ENCODE data around the gene ARRB2.

DNA sequence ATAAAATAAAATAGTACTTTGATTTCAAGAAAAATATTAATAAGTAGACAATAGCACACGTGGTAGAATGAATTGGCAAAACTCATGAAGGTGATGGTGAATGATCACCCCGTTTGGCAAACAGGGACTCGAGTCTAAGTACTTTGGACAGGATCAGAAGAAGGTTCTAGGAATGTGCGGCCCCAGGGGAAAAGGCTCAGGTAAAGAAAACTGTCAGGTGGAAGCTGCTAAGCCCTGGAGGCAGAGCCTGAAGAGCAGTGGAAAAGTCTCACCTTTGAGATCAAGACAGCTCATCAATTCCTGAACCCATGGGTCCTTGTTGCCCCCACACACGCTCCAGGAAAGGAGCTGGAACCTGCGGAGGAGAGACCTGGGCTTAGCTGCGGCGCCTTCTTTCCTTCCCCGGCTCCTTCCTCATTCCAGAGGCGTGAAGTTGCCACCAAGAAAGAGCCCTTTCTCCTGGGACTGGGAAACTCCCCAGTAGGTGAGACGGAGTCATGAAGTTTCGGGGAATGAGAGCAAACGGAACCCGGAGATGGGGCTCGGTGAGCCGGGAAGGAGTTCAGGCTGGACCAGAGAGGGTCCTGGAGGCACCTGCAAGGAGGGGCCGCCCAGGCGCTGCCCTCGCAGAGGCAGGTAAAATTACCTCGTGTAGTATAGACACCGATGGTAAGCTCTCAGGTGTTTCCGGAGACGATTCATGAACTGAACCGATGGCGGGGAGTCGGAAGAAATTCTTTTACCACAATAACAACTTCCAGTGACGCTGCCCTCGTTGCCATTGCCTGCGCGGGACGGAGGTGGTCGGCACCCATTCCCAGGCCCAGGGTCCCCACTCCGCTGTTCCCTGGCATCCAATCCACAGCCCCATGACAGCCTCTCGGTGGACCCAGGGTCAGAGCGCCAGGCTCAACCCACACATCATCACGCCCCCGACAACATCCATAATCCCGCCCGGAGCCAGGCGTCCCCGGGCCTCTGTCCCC is 28.0 kb downstream of the ARRB2 start:
- TF ChIP-seq GATA2 (IDR thresholded peaks at IDR 0.05; ENCODE audit: low read depth, low read length) (no peak), GATA3 (IDR thresholded peaks at IDR 0.05; ENCODE audit: low read depth, low read length) (no peak)

Measured in SH-SY5Y (cell line).